Renal pelvis (tissue), 4 donors: Measurements from ENCODE around the gene UNC5C. TPM values are rescaled to one million over a fixed set of nuclear protein-coding genes. Genes with fewer than 3 reads are reported as not detected.

Experiments used
- DNase-seq: peaks from one replicate; pipeline ENCODE4 v3.0.0-alpha.2; 2013
- polyA plus RNA-seq, 3 donors: library from polyadenylated mRNA; unstranded; fragments of 120-200 nt; gene quantifications; one replicate each; pipeline ENCODE4 v1.2.1, GENCODE V29; 2013; ENCODE audit not compliant: insufficient read length in 3 of 3

UNC5C gene
- polyA plus RNA-seq, 3 donors, result 33.3 to 42.0 (median 39.6) TPM

DNA sequence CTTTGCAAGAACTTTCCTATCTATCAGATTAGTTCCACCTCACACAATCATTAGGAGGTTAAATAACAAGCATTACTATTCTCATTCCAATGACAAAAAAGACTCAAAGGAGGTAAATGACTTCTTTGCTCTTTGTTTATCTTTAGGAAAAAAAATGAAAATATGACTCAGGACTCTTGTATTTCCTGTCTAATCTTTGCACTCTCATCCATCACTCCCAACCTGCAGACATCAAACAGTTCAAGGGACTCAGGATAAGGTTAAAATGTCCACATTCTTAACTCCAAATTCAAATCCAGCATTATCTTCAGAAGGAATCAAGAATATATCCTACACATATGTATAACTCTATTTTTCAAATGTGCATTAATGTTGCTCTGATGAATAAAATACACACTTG, 139.6 kb downstream of the UNC5C start:
- no peak for DNase-seq

DNA sequence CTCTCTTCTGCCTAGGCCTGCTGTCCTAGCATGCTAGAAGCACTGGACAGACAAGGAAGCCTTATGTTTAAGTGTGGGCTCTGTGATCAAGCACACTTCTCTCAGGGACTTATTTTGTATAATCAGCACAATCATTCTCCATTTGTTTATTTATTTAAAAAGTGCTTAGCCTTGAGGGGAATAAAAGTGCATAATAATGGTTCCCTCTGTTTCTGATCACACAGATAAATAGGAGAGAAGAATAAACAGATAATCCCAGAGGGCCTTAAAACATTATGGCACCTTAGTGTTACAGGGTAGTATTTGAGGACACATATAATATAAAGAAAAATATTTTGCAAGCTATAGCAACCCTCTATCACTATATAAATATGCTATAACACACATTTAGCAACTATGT, 146.5 kb downstream of the UNC5C start:
- no peak for DNase-seq

DNA sequence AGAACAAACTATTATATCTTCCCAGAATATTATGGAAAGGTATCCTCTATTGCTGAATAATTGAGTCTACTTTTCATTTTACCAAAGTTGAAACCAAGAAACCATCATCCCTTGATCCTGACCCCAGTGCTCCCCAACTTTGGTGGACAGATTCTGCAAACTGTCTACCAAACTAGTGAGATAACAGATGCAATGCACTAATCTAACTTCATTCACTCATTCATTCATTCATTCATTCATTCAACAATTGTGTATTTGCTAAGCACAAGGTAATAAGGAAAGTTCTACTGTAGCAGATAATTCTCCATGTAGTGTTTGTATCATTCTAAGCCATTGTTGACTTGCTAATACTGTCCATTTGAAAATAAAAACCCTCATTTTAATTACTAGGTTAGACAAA, 150.6 kb downstream of the UNC5C start:
- no peak for DNase-seq

DNA sequence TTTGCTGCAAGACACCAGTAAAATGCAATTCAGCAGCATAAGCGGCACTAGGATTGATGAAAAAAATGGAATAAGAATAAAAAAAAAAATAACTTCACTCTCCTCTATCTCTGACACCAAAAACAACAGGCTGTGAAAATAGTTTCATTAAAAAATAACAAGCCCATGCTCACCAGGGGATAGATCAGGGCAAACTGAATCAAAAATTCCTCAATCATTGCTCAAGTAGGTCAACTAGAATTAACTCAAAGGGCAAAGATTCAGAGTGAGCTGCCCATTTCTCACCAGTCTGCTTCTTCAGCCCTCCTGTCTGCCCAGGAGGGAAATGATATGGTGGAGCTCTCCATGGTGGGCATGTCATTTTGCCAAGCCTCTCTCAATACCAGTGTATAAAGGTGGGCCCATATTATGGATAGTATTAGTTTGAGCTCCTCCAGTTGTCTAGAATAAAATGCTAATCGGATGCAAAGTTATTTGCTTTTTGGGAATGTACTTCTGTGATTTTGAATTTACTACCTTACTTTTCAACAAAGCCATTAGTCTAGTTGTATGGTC, 153.9 kb downstream of the UNC5C start:
- no peak for DNase-seq

DNA sequence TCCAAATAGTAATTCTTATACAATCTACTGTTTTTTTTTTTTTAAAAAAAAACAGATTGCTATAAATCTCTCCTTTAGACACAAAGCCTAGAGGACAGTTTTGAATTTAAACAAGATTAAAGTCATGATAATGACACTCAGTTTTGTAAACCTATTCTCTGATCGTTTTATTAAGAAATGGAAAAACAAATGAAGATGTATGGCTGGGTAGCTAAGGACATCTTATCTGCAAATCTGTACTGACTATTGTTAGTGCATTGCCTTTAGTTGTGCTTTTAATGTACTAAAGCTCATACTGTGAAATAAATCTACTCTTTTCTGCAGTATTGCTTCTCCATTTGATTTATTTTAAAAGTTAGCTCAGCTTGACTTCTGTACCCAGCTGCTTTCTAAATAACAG, 155.0 kb downstream of the UNC5C start:
- DNase-seq, result no peak

DNA sequence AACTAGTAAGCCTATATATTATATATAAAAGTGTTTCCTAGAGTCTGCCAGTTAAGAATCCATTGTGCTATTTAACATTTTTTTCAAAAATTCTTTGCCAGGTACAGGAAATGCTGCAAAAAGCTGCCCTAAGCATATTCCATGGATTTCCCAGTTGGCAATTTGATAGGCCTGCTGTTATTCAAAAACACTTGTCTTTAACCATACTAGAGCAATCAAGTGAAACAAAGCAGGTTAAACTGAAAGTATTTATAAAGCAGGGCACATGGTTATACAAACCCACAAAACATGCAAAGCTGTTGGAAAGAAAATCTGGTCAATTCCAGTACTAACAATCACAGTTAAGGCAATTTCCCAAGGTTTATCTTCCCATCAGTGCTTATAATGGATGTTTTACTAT, 159.9 kb downstream of the UNC5C start:
- no peak for DNase-seq

DNA sequence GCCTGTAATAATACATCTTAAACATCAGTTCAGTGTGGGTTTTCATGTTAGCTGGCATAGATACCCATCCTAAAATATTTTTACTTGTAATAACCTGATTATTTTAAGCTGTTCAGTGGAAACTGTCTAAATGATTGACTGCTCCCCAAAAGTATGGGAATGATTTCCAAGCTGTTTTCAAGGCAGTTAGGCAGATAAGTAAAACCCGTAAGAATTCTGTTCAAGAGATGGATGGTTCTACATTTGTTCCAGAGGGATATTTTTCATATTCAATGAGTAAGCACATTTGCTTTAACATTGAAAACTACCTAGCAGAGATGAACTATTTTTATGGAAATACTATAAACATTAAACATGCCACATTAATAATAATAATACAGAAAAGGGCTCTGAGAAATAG, 161.1 kb downstream of the UNC5C start:
- DNase-seq, result no peak

GRCh38 chr4:95386410-95386809, 162.4 kb downstream of the UNC5C start:
- DNase-seq, result no peak

DNA sequence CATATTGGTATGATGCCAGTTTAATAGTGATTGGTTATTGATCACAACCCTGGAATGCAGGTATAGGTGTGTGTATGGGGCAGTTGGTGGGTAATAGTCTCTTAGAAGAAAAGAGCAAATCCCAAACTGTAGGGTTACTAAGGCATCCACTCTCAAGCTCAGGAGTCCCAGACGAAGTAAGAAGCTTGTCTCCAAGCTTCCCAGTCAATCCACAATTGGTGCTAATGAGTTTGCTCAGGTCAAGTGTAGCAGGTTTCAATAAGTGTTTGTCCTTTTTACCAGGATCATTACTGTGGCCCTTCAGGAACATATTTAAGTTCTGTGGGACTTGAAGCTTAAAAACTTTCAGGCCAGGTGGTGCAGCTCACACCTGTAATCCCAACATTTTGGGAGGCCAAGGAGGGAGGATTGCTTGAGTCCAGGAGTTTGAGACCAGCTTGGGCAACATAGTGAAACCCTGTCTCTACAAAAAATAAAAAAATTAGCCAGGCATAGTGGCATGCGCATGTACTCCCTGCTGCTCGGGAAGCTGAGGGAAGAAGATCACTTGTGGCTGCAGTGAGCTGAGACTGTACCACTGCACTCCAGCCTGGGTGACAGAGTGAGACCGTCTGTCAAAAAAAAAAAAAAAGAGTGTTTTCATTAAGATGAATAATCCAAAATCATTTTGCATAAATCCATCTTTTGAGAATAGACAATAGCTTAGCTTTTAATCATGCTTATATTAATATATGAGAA, 166.8 kb downstream of the UNC5C start:
- DNase-seq, result no peak

GRCh38 chr4:95379633-95380032, 169.1 kb downstream of the UNC5C start:
- DNase-seq, result no peak

GRCh38 chr4:95377366-95377900, 171.3 kb downstream of the UNC5C start:
- DNase-seq, result no peak

DNA sequence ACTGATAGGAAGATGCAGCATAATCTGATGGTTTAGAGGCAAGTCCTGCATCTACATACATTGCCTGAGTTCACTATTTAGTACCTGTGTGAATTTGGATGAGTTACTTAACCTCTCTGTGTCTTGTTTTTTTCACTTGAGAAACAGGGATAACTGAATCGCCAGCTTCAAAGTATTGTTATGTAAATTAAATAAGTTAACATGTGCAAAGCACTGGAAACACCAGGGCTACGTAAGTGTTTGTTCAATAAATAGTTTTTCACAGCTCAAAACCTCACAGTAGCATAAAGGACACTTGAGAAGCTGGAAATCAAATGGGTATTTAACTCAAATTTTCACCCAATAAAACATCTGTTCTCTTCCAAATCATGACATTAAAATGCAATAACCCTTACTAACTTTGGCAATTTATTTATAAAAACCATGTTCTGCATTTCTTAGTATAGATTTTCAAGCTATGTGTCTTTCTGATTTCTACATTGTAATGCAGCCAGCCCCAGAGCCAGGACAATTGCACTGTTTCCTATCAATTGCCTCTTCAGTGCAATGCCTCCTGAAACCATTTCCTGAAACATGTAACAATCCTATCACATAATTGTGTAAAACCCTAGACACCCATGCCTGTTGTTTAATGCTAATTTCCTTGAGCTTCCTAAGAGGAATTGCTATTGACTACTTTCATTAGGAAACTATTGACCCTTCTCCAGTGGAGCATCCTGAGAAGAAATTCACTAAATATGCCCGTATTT, 177.1 kb downstream of the UNC5C start:
- no peak for DNase-seq

- no peak for DNase-seq
Measured at GRCh38 chr4:95367824-95368223, 180.9 kb downstream of the UNC5C start.

DNA sequence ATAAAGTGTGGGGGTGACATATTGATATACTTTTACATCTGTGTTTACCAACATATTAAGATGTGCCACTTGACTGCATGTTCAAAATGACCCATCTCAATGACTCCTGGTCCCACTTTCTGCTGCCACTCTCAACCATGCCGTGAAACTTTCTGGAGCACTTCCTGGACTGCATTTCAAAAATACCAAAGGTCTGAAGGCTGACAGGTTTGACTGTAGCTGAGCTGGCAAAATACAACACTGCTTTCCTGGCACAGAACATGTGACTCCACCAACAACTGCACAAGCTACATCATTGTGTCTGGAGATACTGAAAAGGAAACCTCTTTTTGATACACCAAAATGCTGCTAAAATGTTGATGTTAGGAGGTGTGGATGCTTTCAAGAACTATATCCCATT, 184.8 kb downstream of the UNC5C start:
- DNase-seq, result no peak

GRCh38 chr4:95363559-95363925, 185.2 kb downstream of the UNC5C start:
- no peak for DNase-seq

GRCh38 chr4:95362906-95363558, 185.7 kb downstream of the UNC5C start:
- DNase-seq, result peak; percentile 56

DNA sequence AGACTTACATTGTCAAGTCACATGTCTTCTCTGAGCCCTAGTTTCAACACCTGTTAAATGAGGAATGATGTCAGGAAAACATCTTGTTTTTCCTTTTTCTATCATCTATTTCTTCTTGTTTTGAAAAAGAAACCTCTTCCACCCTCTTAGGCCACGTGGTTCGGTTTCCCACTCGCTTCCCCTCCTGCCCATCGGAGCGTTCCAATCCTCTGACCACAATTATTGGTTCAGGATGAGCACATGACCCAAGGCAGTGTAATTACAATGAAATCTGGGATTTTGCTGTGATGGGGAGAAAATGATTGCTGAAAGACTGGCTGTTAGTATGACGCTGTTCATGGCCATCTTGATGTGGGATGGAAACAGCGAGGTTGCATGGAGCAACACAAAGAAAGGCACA, 186.7 kb downstream of the UNC5C start:
- DNase-seq, result no peak

DNA sequence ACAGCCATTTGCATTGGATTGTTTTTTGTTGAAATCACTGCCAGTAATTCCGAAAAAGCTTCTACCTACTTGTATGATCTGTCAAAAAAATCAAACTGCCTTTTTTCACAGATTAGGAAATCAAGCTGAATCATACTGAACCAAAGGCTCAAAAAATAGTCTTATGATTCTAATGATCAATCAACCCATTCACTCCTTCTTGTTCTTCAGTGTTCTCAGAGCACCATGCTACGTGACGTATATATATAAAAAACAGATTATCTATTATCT, 187.1 kb downstream of the UNC5C start:
- no peak for DNase-seq

DNA sequence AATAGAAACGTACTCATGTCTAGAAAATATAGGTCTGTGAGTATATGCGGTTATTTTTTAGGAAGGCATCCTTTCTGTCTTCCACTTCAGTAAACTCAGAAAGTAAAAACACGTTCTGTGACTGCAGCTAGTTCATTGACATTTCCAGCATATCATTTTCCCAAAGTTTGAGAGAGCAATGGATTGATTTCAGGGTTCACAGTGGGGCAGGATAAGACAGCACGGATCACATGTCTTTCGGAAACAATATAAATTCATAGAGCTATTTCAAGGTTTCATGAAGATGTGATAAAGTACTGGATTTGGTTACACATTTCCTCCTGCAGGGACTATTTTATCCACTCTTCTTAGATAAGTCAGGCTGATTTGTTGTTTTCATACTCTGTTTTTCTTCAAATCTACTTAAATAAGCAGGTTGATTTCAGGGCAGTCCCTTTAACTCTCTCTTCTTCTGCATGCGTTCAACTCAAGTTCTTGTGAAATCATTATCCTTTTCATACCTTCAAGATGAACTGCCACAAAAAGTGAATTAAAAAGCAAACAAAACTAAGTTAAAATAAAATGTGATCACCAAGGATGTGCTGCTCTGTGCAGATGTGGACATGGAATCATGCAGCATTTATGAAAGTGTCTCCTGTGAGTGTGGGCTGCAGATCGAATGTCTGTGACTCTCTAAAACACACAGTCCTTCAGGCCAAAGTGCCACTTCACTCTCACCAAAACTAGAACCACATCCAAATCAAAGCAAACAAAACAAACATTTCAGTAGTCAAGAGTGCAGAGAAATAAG, 187.7 kb downstream of the UNC5C start:
- DNase-seq, result no peak

GRCh38 chr4:95360256-95360903, 188.4 kb downstream of the UNC5C start:
- DNase-seq, result no peak

DNA sequence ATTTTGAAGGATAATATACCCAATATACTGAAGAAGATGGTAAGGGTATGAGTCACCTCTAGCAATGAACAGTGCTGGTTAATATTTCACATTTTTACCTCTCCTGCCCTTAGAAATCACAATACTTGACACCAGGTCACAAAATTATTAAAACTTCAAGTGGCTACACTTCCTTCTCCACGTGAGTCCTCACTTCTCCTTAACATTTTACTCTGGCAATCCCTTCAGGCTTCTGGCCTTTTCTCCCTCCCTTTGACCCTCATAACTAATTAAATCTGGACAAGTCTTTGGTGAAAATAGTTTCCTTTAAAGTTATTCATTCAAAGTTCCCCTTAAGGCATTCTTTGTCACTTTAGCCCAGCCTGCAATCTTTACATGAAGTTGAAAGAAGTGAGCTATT, 190.4 kb downstream of the UNC5C start:
- no peak for DNase-seq

DNA sequence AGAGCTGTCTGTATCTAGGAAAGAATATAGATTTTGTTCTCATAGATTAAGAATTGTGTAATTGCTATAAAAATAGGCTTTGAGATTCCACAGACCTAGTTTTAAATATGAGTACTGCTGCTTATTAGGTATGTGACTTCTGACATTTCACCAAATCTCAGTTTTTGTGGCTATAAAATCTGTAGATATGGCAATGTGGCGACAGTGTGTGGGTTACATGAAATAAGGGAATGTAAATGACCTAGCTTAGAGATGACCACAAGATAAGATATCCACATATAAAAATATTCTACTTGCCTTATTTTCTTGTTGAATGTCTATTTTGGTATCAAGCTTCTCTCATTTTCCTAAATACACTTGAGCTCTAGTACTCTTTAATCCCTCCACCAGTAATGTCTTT, 193.8 kb downstream of the UNC5C start:
- DNase-seq, result no peak
